GM10248 (cell line): ENCODE data around the gene OCA2.

Source experiments
- CTCF ChIA-PET: fragments of 300-600 bp; sonication (Branson Sonifier 250); formaldehyde crosslinking; extraction: SDS; loops from one replicate; lab custom pipeline; 2021; ENCODE audit warnings: antibody characterized with exemption; lab: Yijun Ruan, JAX
- POLR2A ChIA-PET: fragments of 350-650 bp; sonication (Branson Sonifier 250); formaldehyde crosslinking; extraction: SDS; loops from one replicate; lab custom pipeline; 2020; ENCODE audit warnings: antibody characterized with exemption; lab: Yijun Ruan, JAX
- DNase-seq: peaks from one replicate; pipeline ENCODE4 v3.0.0; 2012; ENCODE audit errors: extremely low spot score
- CTCF ChIP-seq: IDR thresholded peaks from 2 replicates; pipeline ENCODE4 v1.5.1; 2012; ENCODE audit warnings: mild to moderate bottlenecking, low read depth; ENCODE audit errors: extremely low read depth, missing control alignments, control extremely low read depth

OCA2 gene

GRCh38 chr15:28105224-28105791, 6.2 kb upstream of the OCA2 start:
- CTCF ChIA-PET: no interaction called here
- no peak for TF ChIP-seq CTCF
- DNase-seq: no peak
- POLR2A ChIA-PET: no interaction called here

DNA sequence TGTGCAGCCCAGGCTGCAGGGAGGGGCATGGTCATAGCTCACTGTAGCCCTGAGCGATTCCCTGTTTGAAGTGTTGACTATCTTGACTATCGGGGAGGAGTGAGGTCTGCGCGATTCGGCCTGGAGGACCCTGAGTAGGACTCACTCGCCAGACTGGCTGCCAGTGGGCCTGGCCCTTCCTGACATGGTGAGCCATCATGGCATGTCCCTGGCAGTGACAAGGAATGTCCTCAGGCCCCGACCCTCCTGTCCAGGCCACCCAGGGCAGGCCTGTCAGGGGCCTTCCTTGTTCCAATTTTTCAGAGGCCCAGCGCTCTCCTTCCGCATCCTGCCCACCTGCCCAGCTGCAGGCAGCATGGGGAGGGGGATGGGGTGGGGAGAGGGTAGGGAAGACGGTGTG, 5.2 kb upstream of the OCA2 start:
- CTCF ChIA-PET: no interaction called here
- DNase-seq: no peak
- POLR2A ChIA-PET: no interaction called here
- no peak for TF ChIP-seq CTCF

GRCh38 chr15:28103831-28104230, 4.7 kb upstream of the OCA2 start:
- ChIA-PET CTCF (interaction anchor here (1.1 kb wide), 1 partner anchor 14 kb away, joined by 3 read pairs; no protein-coding TSS in a partner anchor), POLR2A (no interaction called here)
- no peak for TF ChIP-seq CTCF
- no peak for DNase-seq

GRCh38 chr15:28101983-28102441, 2.9 kb upstream of the OCA2 start:
- no peak for DNase-seq
- CTCF ChIA-PET: no interaction called here
- TF ChIP-seq CTCF: no peak
- POLR2A ChIA-PET: no interaction called here

DNA sequence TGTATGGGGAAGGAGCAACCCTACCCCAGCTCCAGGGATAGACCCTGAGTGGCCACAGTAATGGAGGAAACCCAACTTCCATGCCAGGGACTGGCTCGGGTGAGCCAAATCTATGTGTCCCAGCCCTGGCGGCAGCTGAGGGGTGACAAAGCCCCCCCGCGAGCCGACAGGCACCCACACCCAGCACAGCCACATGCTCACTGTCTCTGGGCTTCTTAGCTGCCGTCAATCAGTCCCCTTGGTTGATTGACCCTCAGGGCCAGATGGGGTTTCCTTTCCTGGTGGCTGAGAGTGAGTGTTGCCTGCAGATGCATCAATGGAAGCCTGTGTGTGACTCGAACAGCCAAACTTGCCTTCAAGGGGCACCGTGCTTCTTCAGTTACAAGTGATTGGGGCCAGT, 2.1 kb upstream of the OCA2 start:
- DNase-seq: no peak
- CTCF ChIA-PET: no interaction called here
- POLR2A ChIA-PET: no interaction called here
- TF ChIP-seq CTCF: no peak

- TF ChIP-seq CTCF: no peak
- POLR2A ChIA-PET: no interaction called here
- CTCF ChIA-PET: no interaction called here
- no peak for DNase-seq
These were observed 1.5 kb upstream of the OCA2 start for GRCh38 chr15:28100516-28101195.
